ENCODE results near the gene ECT2.

Gene ECT2

DNA sequence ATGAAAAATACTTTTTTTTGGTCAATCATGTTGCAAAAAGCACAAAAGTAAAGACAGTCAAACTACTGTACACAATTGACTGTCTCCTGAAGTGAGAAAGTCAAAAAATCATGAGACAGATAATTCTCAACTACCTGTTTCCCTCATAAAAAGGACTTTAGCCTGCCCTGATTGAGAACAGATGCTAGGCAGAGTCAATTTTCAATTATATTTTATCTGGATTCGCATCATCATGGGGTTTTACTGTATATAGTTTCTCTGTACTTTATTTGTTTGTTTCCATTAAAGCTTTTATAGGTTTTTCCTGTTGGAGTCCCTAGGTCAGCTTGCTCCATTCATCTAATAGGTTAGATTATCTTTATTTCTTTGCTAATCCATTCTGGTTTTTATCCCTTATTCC, 53.8 kb downstream of the ECT2 start:
- H3K27ac ChIP-seq (replicated peaks), result no peak overlapping the region
- H3K4me3 ChIP-seq (replicated peaks; ENCODE audit: insufficient read depth, low read length), result no peak overlapping the region
- TF ChIP-seq SPI1 (IDR thresholded peaks at IDR 0.05; ENCODE audit: borderline replicate concordance, low read depth) (no peak), GABPA (IDR thresholded peaks at IDR 0.05; ENCODE audit: low read depth) (no peak)
- TF ChIP-seq, protein P1, sequence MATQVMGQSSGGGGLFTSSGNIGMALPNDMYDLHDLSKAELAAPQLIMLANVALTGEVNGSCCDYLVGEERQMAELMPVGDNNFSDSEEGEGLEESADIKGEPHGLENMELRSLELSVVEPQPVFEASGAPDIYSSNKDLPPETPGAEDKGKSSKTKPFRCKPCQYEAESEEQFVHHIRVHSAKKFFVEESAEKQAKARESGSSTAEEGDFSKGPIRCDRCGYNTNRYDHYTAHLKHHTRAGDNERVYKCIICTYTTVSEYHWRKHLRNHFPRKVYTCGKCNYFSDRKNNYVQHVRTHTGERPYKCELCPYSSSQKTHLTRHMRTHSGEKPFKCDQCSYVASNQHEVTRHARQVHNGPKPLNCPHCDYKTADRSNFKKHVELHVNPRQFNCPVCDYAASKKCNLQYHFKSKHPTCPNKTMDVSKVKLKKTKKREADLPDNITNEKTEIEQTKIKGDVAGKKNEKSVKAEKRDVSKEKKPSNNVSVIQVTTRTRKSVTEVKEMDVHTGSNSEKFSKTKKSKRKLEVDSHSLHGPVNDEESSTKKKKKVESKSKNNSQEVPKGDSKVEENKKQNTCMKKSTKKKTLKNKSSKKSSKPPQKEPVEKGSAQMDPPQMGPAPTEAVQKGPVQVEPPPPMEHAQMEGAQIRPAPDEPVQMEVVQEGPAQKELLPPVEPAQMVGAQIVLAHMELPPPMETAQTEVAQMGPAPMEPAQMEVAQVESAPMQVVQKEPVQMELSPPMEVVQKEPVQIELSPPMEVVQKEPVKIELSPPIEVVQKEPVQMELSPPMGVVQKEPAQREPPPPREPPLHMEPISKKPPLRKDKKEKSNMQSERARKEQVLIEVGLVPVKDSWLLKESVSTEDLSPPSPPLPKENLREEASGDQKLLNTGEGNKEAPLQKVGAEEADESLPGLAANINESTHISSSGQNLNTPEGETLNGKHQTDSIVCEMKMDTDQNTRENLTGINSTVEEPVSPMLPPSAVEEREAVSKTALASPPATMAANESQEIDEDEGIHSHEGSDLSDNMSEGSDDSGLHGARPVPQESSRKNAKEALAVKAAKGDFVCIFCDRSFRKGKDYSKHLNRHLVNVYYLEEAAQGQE (IDR thresholded peaks at IDR 0.05; ENCODE audit: insufficient replicate concordance, low read depth), result no peak
- TF ChIP-seq, protein P2, sequence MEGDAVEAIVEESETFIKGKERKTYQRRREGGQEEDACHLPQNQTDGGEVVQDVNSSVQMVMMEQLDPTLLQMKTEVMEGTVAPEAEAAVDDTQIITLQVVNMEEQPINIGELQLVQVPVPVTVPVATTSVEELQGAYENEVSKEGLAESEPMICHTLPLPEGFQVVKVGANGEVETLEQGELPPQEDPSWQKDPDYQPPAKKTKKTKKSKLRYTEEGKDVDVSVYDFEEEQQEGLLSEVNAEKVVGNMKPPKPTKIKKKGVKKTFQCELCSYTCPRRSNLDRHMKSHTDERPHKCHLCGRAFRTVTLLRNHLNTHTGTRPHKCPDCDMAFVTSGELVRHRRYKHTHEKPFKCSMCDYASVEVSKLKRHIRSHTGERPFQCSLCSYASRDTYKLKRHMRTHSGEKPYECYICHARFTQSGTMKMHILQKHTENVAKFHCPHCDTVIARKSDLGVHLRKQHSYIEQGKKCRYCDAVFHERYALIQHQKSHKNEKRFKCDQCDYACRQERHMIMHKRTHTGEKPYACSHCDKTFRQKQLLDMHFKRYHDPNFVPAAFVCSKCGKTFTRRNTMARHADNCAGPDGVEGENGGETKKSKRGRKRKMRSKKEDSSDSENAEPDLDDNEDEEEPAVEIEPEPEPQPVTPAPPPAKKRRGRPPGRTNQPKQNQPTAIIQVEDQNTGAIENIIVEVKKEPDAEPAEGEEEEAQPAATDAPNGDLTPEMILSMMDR (IDR thresholded peaks at IDR 0.05; ENCODE audit: insufficient read depth, low read length), result no peak
- no peak for DNase-seq (ENCODE audit: low read depth in 1 of 2, low spot score in 1 of 2)
- no peaks in the 10 kb centered on the region for H3K27me3 ChIP-seq (ENCODE audit: insufficient read depth, poor library complexity, severe bottlenecking)

DNA sequence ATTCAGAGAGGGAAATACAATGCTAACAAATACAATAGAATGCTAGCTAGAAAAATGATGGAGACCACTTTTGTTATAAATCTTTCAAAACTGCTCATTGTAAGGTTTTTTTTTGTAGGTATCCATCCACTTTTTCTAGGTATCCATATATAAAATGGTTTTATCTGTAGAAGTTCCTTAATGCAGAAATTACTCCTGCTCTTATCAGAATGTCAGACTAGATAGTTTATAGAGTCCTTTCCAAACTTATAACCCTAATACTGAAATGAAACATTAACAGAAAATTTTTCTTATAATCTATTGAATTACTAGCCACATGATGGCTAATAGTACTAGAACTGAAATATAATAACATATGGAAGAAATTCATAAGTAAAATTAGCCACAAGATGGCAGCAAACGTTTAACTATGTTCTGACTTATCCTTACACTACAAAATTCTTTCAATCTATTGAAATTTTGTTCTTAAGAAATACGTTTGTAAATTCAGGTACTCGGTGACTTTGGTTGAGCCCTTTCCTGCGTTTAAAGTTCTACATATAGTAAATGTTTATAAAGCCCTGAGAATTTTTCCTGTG, 58.5 kb downstream of the ECT2 start:
- DNase-seq (ENCODE audit: low read depth in 1 of 2, low spot score in 1 of 2), result peak in 1 of 2 experiments; percentile 4
- no peak for TF ChIP-seq GABPA (IDR thresholded peaks at IDR 0.05; ENCODE audit: low read depth)
- TF ChIP-seq, protein P1 (IDR thresholded peaks at IDR 0.05; ENCODE audit: insufficient replicate concordance, low read depth), result no peak
- Histone ChIP-seq H3K27ac (replicated peaks) (no peak overlapping the region), H3K27me3 (ENCODE audit: insufficient read depth, poor library complexity, severe bottlenecking) (no peaks in the 10 kb centered on the region), H3K4me3 (replicated peaks; ENCODE audit: insufficient read depth, low read length) (no peak overlapping the region)

DNA sequence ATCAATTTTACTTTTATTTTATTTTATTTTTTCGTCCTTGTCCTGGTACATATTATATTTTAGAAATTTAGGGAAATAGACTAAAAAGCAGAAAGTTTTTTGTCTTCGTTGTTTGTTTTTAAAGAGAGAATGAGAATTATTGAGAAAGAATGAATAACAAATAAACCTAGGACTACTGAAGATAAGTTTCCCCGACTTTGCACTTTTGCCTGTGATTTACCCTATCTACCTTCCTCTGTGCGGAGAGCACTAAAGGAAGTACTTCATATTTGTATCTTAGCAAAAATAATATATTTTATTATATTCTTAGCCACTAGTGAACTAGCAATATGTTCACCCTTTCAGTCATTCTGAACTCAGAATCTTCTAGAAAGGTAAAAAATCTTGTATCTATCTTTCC, 60.6 kb downstream of the ECT2 start:
- no peak overlapping the region for H3K4me3 ChIP-seq (replicated peaks; ENCODE audit: insufficient read depth, low read length)
- DNase-seq (ENCODE audit: low read depth in 1 of 2, low spot score in 1 of 2), result no peak
- no peak for TF ChIP-seq SPI1 (IDR thresholded peaks at IDR 0.05; ENCODE audit: borderline replicate concordance, low read depth)
- TF ChIP-seq, protein P2 (IDR thresholded peaks at IDR 0.05; ENCODE audit: insufficient read depth, low read length), result no peak
- TF ChIP-seq POLR2AphosphoS5 (IDR thresholded peaks at IDR 0.05; ENCODE audit: low read depth), result no peak
- no peak for TF ChIP-seq GABPA (IDR thresholded peaks at IDR 0.05; ENCODE audit: low read depth)
- TF ChIP-seq, protein P1 (IDR thresholded peaks at IDR 0.05; ENCODE audit: insufficient replicate concordance, low read depth), result no peak
- H3K27me3 ChIP-seq (ENCODE audit: insufficient read depth, poor library complexity, severe bottlenecking), result no peaks in the 10 kb centered on the region
- no peak overlapping the region for H3K27ac ChIP-seq (replicated peaks)
